Sigmoid colon (tissue), 7 donors: Measurements from ENCODE around the gene CFP. TPM values are rescaled to one million over a fixed set of nuclear protein-coding genes. Genes with fewer than 3 reads are reported as not detected.
A peak's percentile ranks its signal among the peaks of the same experiment; 100 is the strongest.

Source experiments
- DNase-seq: peaks from one replicate; pipeline ENCODE4 v3.0.0-alpha.2; 2019
- H3K27ac ChIP-seq, 4 donors: fragments of 200-600 bp; sonication (generic); one replicate each; pipeline ENCODE4 v1.5.1; 2016 to 2019; ENCODE audit warnings: mild to moderate bottlenecking in 1 of 4
- H3K27me3 ChIP-seq, 3 donors: fragments of 200-600 bp; sonication (generic); one replicate each; pipeline ENCODE4 v1.5.1; 2019; ENCODE audit warnings: mild to moderate bottlenecking in 1 of 3
- H3K36me3 ChIP-seq, 4 donors: fragments of 200-600 bp; sonication (generic); one replicate each; pipeline ENCODE4 v1.5.1; 2016 to 2019
- H3K4me1 ChIP-seq, 4 donors: fragments of 200-600 bp; sonication (generic); one replicate each; pipeline ENCODE4 v1.5.1; 2017 to 2019
- H3K4me3 ChIP-seq, 4 donors: fragments of 200-600 bp; sonication (generic); one replicate each; pipeline ENCODE4 v1.5.1; 2017 to 2019; ENCODE audit warnings: mild to moderate bottlenecking in 2 of 4, moderate library complexity in 1 of 4
- H3K9me3 ChIP-seq, 4 donors: fragments of 200-600 bp in 3 of 4; sonication (generic) in 3 of 4; one replicate each; pipeline versions ENCODE4 v1.5.1 to v1.6.1; 2013 to 2019
- EP300 ChIP-seq, 4 donors: sonication (generic); formaldehyde crosslinking; IDR thresholded peaks; one replicate each; pipeline ENCODE4 v1.6.1; 2017; ENCODE audit warnings: antibody characterized with exemption in 4 of 4
- POLR2A ChIP-seq, 2 donors: fragments of 450-650 bp; IDR thresholded peaks; one replicate each; pipeline ENCODE4 v1.6.1; 2016; ENCODE audit warnings: antibody characterized with exemption in 2 of 2, mild to moderate bottlenecking in 2 of 2, moderate library complexity in 2 of 2
- POLR2AphosphoS5 ChIP-seq, 4 donors: sonication (generic); formaldehyde crosslinking; IDR thresholded peaks; one replicate each; pipeline ENCODE4 v1.6.1; 2017; ENCODE audit warnings: antibody characterized with exemption in 4 of 4
- WGBS, 2 donors: extraction: QIAGEN DNeasy Blood & Tissue Kit; methylation state at CpG; one replicate each; pipeline ENCODE4 v1.1.7; 2013; 5-methylcytosine and 5-hydroxymethylcytosine counted together
- intact Hi-C: fragments of 100-400 bp; cut with DNase I; formaldehyde crosslinking; loops from one replicate; pipeline ENCODE4 v1.15.1; 2023
- polyA plus RNA-seq, 3 donors: library from polyadenylated mRNA; stranded (reverse); fragments of 200-250 nt; gene quantifications; one replicate each; pipeline ENCODE4 v1.2.3, GENCODE V29; 2013
- total RNA-seq, 4 donors: library from RNA; depleted of rRNA; stranded (reverse); fragments of >200 nt; gene quantifications; one replicate each; pipeline ENCODE4 v1.1.0, GENCODE V29; 2016
- TF ChIP-seq, protein P1 (sequence below), 4 experiments: fragments of 450-650 bp in 3 of 4; fragments of 200-600 bp in 1 of 4; IDR thresholded peaks; one replicate each; pipeline ENCODE4 v1.5.1; 2016 to 2019; ENCODE audit warnings: antibody characterized with exemption in 4 of 4, mild to moderate bottlenecking in 3 of 4, moderate library complexity in 2 of 4
- donor health status: healthy with polysubstance abuse.
- donor health status: Bipolar disorder and iron deficiency.
- donor health status: healthy.

CFP gene
- total and polyA plus RNA-seq, 7 donors = 3.0 to 14.3 (median 7.0) TPM

GRCh38 chrX:47644557-47645091 is 14.9 kb upstream of the CFP start:
- H3K27me3 ChIP-seq = no peaks in the 10 kb centered on the region
- DNase-seq = no peak
- peaks cover 0 to 4% (median 0%) of the 10 kb centered on the region in 4 donors for H3K9me3 ChIP-seq
- H3K27ac ChIP-seq = no peak overlapping the region
- TF ChIP-seq POLR2A (IDR thresholded peaks at IDR 0.05) (no peak), POLR2AphosphoS5 (IDR thresholded peaks at IDR 0.05) (no peak), EP300 (IDR thresholded peaks at IDR 0.05) (no peak)
- TF ChIP-seq, protein P1, sequence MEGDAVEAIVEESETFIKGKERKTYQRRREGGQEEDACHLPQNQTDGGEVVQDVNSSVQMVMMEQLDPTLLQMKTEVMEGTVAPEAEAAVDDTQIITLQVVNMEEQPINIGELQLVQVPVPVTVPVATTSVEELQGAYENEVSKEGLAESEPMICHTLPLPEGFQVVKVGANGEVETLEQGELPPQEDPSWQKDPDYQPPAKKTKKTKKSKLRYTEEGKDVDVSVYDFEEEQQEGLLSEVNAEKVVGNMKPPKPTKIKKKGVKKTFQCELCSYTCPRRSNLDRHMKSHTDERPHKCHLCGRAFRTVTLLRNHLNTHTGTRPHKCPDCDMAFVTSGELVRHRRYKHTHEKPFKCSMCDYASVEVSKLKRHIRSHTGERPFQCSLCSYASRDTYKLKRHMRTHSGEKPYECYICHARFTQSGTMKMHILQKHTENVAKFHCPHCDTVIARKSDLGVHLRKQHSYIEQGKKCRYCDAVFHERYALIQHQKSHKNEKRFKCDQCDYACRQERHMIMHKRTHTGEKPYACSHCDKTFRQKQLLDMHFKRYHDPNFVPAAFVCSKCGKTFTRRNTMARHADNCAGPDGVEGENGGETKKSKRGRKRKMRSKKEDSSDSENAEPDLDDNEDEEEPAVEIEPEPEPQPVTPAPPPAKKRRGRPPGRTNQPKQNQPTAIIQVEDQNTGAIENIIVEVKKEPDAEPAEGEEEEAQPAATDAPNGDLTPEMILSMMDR (IDR thresholded peaks at IDR 0.05) = peak in 1 of 4 experiments; percentile 19
- intact Hi-C loops = loop anchor here (5.0 kb wide), 1 partner anchor 82 kb away; the partner anchor contains the start of gene ARAF
- no peak overlapping the region for H3K4me3 ChIP-seq
- peaks cover 0 to 14% (median 10%) of the 10 kb centered on the region in 4 donors for H3K4me1 ChIP-seq
- 77 to 78% methylated on average over 12 of the region's 12 CpGs for WGBS, 2 donors
- peaks cover 0 to 19% (median 3%) of the 10 kb centered on the region in 4 donors for H3K36me3 ChIP-seq

DNA sequence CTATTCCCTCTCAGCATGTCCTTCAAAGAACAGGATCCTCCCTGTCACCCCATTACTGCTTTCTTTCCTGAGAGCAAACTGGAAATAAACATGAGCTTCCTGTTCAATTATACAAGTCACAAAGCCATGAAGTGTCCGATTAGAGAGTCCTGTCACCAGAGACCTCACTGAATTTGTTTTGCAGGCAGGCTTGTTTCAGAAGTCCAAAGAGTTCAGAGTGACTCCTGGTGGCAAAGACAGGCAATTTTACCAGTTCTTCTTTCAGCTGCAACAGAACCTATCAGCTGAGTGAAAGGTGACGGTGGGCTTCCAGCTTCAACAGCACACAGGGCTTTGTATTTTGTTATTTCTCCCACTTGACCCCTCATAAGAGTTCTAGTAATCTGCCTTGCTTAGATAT is 14.2 kb upstream of the CFP start:
- H3K27me3 ChIP-seq = no peaks in the 10 kb centered on the region
- intact Hi-C loops = no loop called here
- no peak overlapping the region for H3K4me3 ChIP-seq
- 23 to 34% methylated on average over 2 of the region's 2 CpGs for WGBS, 2 donors
- DNase-seq = no peak
- H3K4me1 ChIP-seq = peaks cover 0 to 8% (median 3%) of the 10 kb centered on the region in 4 donors
- peaks cover 0 to 4% (median 0%) of the 10 kb centered on the region in 4 donors for H3K9me3 ChIP-seq
- H3K36me3 ChIP-seq = peaks cover 0 to 26% (median 5%) of the 10 kb centered on the region in 4 donors
- no peak overlapping the region for H3K27ac ChIP-seq
- TF ChIP-seq EP300 (IDR thresholded peaks at IDR 0.05) (no peak), POLR2A (IDR thresholded peaks at IDR 0.05) (no peak), POLR2AphosphoS5 (IDR thresholded peaks at IDR 0.05) (no peak)
- TF ChIP-seq, protein P1 (IDR thresholded peaks at IDR 0.05) = no peak

- Histone ChIP-seq H3K36me3 (peaks cover 6 to 59% (median 13%) of the 10 kb centered on the region in 4 donors), H3K4me3 (no peak overlapping the region), H3K9me3 (peaks cover 0 to 4% (median 0%) of the 10 kb centered on the region in 4 donors), H3K27ac (no peak overlapping the region), H3K27me3 (no peaks in the 10 kb centered on the region), H3K4me1 (no peaks in the 10 kb centered on the region)
- DNase-seq = no peak
- intact Hi-C loops = no loop called here
- WGBS, 2 donors = 95% methylated on average over 14 of the region's 14 CpGs
- TF ChIP-seq POLR2AphosphoS5 (IDR thresholded peaks at IDR 0.05) (no peak), EP300 (IDR thresholded peaks at IDR 0.05) (no peak), POLR2A (IDR thresholded peaks at IDR 0.05) (no peak)
- TF ChIP-seq, protein P1 (IDR thresholded peaks at IDR 0.05) = no peak
These were observed 9.1 kb upstream of the CFP start for GRCh38 chrX:47638816-47639215.

DNA sequence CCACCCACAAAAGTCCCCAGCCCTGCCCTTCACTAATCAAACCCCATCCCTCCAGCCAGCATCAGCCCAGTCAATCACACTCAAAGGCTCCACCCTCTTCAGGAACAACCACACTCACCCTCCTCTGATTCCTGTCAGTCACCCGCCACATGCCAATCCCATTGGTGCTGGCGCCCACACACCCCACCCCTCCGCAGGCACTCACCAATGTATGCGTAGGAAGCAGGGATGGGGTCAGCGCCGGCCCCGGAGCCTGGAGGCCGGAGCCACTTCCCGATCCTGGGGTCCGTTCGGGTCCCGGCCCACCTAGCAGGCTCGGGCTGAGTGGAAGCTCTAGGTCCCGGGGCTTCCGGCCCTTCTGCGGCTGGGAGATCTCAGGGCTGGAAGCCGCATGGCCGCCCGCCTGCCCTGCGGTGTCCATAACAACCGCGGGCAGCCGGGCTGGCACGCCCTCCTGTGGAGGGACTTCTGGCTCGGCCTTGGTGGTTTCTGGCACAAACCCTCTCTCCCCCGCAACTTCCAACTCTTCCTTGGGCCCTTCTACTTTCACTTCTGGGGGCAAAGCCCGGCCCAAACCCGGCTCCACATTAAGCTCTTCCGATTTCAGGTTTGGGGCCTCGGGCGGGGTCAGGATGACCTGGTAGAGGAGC is 7.9 kb upstream of the CFP start:
- peaks cover 0 to 4% (median 0%) of the 10 kb centered on the region in 4 donors for H3K9me3 ChIP-seq
- no peak overlapping the region for H3K27ac ChIP-seq
- intact Hi-C loops = no loop called here
- no peak for TF ChIP-seq POLR2AphosphoS5 (IDR thresholded peaks at IDR 0.05)
- TF ChIP-seq EP300 (IDR thresholded peaks at IDR 0.05) = no peak
- TF ChIP-seq, protein P1 (IDR thresholded peaks at IDR 0.05) = no peak
- TF ChIP-seq POLR2A (IDR thresholded peaks at IDR 0.05) = no peak
- H3K36me3 ChIP-seq = peaks cover 6 to 59% (median 13%) of the 10 kb centered on the region in 4 donors
- DNase-seq = no peak
- no peaks in the 10 kb centered on the region for H3K4me1 ChIP-seq
- 46 to 71% methylated on average over 31 of the region's 31 CpGs for WGBS, 2 donors
- H3K27me3 ChIP-seq = no peaks in the 10 kb centered on the region
- H3K4me3 ChIP-seq = no peak overlapping the region
